Measurements from ENCODE around the gene PHYKPL. TPM values are rescaled to one million over a fixed set of nuclear protein-coding genes. Genes with fewer than 3 reads are reported as not detected.

Gene PHYKPL
- polyA plus RNA-seq, 1 experiment: 48.5 TPM

- TF ChIP-seq CTCF (IDR thresholded peaks at IDR 0.05; ENCODE audit: insufficient read depth, low read depth, low read length): no peak
- Histone ChIP-seq H3K27me3 (ENCODE audit: control insufficient read depth, insufficient read depth, low read length) (no peaks in the 10 kb centered on the region), H3K4me3 (ENCODE audit: low read depth, low read length) (no peak overlapping the region), H3K36me3 (ENCODE audit: control insufficient read depth, insufficient read depth, low read length) (peaks cover 57% of the 10 kb centered on the region)
- CTCF ChIA-PET: no interaction called here
- POLR2A ChIA-PET: no interaction called here
- DNase-seq (ENCODE audit: low read depth): no peak
Observed at GRCh38 chr5:178210073-178210535, 22.5 kb downstream of the PHYKPL start.

- Histone ChIP-seq H3K4me3 (ENCODE audit: low read depth, low read length) (no peak overlapping the region), H3K27me3 (ENCODE audit: control insufficient read depth, insufficient read depth, low read length) (no peaks in the 10 kb centered on the region), H3K36me3 (ENCODE audit: control insufficient read depth, insufficient read depth, low read length) (peaks cover 53% of the 10 kb centered on the region)
- no peak for DNase-seq (ENCODE audit: low read depth)
- ChIA-PET CTCF (no interaction called here), POLR2A (no interaction called here)
- no peak for TF ChIP-seq CTCF (IDR thresholded peaks at IDR 0.05; ENCODE audit: insufficient read depth, low read depth, low read length)
Observed at GRCh38 chr5:178209334-178210072, 23.1 kb downstream of the PHYKPL start.

- ChIA-PET CTCF (no interaction called here), POLR2A (no interaction called here)
- no peak for DNase-seq (ENCODE audit: low read depth)
- Histone ChIP-seq H3K4me3 (ENCODE audit: low read depth, low read length) (no peak overlapping the region), H3K36me3 (ENCODE audit: control insufficient read depth, insufficient read depth, low read length) (peaks cover 47% of the 10 kb centered on the region), H3K27me3 (ENCODE audit: control insufficient read depth, insufficient read depth, low read length) (no peaks in the 10 kb centered on the region)
- TF ChIP-seq CTCF (IDR thresholded peaks at IDR 0.05; ENCODE audit: insufficient read depth, low read depth, low read length): 0 out of 2 replicates have a peak, but pooled peaks have one; percentile 19
Observed at GRCh38 chr5:178208540-178209227, 23.9 kb downstream of the PHYKPL start.

GRCh38 chr5:178207917-178208280 lies 24.7 kb downstream of the PHYKPL start:
- ChIA-PET POLR2A (no interaction called here), CTCF (no interaction called here)
- DNase-seq (ENCODE audit: low read depth): no peak
- no peak for TF ChIP-seq CTCF (IDR thresholded peaks at IDR 0.05; ENCODE audit: insufficient read depth, low read depth, low read length)
- no peaks in the 10 kb centered on the region for H3K27me3 ChIP-seq (ENCODE audit: control insufficient read depth, insufficient read depth, low read length)
- H3K4me3 ChIP-seq (ENCODE audit: low read depth, low read length): no peak overlapping the region
- H3K36me3 ChIP-seq (ENCODE audit: control insufficient read depth, insufficient read depth, low read length): peaks cover 41% of the 10 kb centered on the region

- Histone ChIP-seq H3K4me3 (ENCODE audit: low read depth, low read length) (no peak overlapping the region), H3K36me3 (ENCODE audit: control insufficient read depth, insufficient read depth, low read length) (peaks cover 39% of the 10 kb centered on the region), H3K27me3 (ENCODE audit: control insufficient read depth, insufficient read depth, low read length) (no peaks in the 10 kb centered on the region)
- CTCF ChIA-PET: no interaction called here
- DNase-seq (ENCODE audit: low read depth): no peak
- POLR2A ChIA-PET: no interaction called here
- TF ChIP-seq CTCF (IDR thresholded peaks at IDR 0.05; ENCODE audit: insufficient read depth, low read depth, low read length): no peak
Observed at GRCh38 chr5:178207183-178207916, 25.3 kb downstream of the PHYKPL start.
